Stimulated activated CD4-positive, alpha-beta T cell treated with anti-CD3 and anti-CD28 coated beads, Interleukin-15, amount 100 ng/mL, for 24 hours (primary cell): ENCODE measurements around the gene HTD2.

ENCODE experiments used
- DNase-seq: peaks from one replicate; pipeline ENCODE4 v3.0.0-alpha.2; 2020

HTD2 gene

GRCh38 chr3:58293516-58293915 lies 12.8 kb upstream of the HTD2 start:
- DNase-seq, result no peak

GRCh38 chr3:58296269-58296668 lies 10.1 kb upstream of the HTD2 start:
- no peak for DNase-seq

GRCh38 chr3:58296843-58297242 lies 9.5 kb upstream of the HTD2 start:
- DNase-seq, result no peak

GRCh38 chr3:58298190-58298589 lies 8.1 kb upstream of the HTD2 start:
- DNase-seq, result no peak

- no peak for DNase-seq
These were observed 7.2 kb upstream of the HTD2 start for GRCh38 chr3:58299075-58299474.

GRCh38 chr3:58299839-58300516 lies 6.3 kb upstream of the HTD2 start:
- DNase-seq, result no peak

- DNase-seq, result peak; percentile 54
These were observed 1.4 kb downstream of the HTD2 start for GRCh38 chr3:58307639-58308215.

- DNase-seq, result no peak
These were observed 2.4 kb downstream of the HTD2 start for GRCh38 chr3:58308728-58309127.

- DNase-seq, result no peak
These were observed 11.5 kb downstream of the HTD2 start for GRCh38 chr3:58317811-58318210.

GRCh38 chr3:58321791-58322190 lies 15.5 kb downstream of the HTD2 start:
- DNase-seq, result no peak

- no peak for DNase-seq
These were observed 16.5 kb downstream of the HTD2 start for GRCh38 chr3:58322793-58323192.

GRCh38 chr3:58323529-58324390 lies 17.4 kb downstream of the HTD2 start:
- peak; percentile 23 for DNase-seq

- DNase-seq, result no peak
These were observed 18.4 kb downstream of the HTD2 start for GRCh38 chr3:58324391-58325390.

GRCh38 chr3:58325525-58325992 lies 19.2 kb downstream of the HTD2 start:
- no peak for DNase-seq

GRCh38 chr3:58326267-58326900 lies 20.1 kb downstream of the HTD2 start:
- no peak for DNase-seq

- no peak for DNase-seq
These were observed 23.0 kb downstream of the HTD2 start for GRCh38 chr3:58329150-58329921.

GRCh38 chr3:58329922-58330413 lies 23.6 kb downstream of the HTD2 start:
- DNase-seq, result no peak

- DNase-seq, result no peak
These were observed 25.4 kb downstream of the HTD2 start for GRCh38 chr3:58331593-58332152.

GRCh38 chr3:58332575-58333188 lies 26.4 kb downstream of the HTD2 start, which contains the start of gene PXK:
Gene PXK (plus strand): TSS chr3:58332892. CDS start chr3:58332989, 97 bp downstream.
- peak; percentile 85 for DNase-seq
